ENCODE data around the gene MANEAL.

Gene MANEAL

DNA sequence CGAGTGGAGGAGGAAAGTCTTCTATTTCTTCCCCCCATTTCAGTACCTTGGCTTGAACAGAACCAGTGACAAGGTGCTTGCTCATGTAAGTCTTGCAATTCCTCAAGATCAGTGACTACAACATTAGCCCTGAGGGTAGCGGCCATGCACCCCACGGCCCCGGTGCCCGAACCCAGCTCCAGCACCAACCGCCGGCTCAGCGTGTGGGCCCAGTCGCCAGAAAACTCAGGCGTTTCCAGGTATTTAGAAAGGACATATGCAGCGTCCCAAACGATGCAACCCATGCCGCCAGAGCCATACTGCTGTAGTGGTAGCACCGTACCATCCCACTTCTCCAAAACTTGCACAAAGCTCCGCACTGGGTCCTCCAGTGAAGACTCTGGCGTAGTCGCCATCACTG is 11.2 kb upstream of the MANEAL start:
- no peak for DNase-seq

DNA sequence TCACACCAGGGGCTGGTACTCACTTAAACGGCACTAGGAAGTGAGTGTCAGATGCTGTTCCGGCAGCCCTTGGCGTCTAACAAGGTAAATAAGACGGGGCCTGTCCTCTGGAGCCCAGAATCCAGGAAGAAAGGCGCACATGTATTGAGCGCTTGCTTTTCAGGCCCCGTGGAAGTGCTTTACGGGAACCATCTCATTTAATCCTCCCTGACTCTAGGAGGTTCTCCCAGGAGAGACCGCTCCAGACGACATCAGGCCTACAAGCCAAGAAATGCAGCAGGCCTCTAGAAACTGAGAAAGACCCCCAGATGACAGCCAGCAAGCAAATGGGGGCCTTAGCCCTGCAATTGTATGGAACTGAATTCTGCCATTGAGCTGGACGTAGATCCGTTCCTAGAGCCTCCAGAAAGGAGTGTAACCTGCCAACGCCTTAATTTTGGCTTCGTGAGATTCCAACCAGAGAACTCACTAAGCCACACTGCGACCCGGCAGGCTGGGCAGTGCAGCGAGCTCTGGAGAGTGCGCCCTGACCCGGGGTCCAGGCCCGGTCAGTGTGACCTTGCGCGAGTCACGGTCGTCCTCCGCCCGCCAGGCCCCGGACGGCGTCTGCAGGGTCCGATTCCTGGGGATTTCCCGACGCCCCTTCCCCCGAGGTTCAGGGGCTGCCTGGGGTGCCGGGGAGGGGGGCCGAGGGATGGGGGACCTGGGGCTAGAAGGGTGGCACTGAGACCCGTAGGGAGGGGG is 532 bp upstream of the MANEAL start:
- no peak for DNase-seq

DNA sequence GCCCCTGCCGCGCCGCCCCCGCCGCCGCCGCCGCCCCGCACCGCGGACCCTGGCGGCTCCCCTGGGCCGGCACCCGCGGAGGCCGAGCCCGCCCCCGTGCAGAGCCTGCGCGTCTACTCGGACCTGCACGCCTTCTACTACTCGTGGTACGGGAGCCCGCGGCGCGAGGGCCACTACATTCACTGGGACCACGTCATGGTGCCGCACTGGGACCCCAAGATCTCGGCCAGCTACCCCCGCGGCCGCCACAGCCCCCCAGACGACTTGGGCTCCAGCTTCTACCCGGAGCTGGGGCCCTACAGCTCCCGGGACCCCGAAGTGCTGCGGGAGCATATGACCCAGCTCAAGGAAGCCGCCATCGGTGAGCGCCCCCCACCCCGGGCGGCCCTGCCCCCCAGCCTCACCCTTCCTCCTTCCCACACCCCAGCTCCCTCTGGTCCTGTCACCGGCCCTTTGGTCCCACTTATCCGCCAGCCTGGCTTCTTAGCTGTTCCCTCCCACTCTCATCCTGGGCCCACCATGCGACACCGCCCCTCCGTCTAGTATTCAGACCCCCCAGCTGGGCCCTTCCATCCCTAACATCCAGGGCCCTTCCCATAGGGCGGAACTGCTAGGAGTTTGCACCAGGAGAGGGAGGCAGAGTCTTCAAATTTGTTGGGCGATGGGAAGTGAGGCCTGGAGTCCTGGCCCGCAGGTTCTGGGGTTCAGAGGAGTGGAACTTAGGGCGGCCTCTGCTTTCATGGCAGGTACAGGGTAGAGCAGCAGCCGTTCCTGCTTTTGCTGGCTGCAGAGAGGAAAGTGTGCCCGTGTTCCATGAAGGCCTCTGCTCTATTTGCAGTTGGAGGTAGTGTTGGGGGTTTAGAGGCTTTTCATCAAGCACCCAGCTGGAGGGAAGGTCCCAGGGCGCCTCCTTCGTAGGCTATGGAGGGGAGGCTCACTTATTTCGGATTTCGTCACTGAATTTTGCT is 1.0 kb downstream of the MANEAL start:
- no peak for DNase-seq

DNA sequence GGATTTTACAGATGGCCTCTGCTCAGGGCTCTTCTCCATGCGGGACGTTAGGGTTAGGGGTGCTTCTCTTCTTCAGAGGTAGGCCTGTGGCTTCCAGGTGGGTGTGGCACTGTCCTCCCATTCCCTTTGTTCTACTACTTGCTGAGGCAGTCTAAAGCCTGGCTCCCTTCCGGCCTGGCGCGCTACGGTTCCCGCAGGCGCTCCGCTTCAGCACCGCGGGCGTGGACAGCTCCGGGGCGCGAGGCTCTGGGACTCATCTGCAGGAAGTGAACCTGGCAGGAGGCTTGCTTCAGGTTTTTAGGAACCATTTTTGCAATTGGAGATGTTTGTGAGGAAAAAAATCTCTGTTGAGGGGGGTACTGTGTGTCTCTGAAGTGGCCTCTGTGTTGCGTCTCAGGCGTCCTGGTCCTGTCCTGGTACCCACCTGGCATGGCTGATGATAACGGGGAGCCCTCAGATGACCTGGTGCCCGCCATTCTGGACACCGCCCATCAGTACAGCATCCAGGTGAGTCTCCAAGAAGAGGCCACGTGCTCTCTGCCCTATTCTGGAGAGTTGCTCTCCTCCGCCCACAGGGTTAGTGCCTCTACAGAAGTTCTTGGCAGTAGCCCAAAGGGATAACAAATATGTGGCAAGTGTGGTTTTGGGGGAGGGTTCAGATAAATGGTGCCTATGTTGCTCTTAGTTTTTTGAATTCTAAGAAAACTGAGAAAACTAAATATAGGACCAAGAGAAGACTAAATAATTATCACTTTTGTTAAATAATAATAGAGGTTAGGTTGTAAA is 1.9 kb downstream of the MANEAL start:
- peak; percentile 50 for DNase-seq

DNA sequence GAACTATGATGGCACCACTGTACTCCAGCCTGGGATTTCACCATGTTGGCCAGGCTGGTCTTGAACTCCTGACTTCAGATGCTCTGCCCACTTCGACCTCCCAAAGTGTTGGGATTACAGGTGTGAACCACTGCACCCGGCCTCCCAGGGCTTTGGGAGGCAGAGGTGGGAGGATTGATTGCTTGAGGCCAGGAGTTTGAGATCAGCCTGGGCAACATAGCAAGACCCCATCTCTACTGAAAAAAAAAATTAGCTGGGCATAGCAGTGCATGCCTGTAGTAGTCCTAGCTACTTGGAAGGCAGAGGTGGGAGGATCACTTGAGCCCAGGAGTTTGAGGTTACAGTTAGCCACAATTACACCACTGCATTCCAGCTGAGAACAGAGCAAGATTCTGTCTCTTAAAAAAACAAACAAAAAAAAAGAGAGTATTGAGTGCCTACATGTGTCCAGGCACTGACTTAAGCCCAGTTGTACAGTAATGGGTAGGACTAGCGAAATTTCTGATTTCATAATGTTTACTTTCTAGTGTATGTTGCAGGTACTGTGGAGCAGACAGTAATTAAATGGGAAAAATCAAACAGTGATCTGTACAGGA is 4.2 kb downstream of the MANEAL start:
- DNase-seq, result no peak

DNA sequence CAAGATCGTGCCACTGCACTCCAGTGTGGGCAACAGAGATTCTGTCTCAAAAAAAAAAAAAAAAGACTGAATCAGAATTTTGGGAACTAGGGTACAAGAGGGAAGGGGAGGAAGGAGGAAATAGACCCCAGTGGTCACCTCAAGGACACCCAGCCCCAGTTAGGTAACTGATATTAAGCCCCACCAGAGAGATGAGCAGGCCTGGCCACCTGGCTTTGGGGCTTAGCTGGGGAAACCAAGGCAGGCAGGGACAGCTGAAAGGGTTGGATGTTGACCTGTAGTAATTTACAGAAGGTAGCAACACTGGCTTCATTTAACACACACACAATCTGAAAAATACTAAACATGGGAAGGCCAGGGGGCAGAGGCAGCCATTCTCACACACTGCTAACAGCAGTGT is 8.8 kb downstream of the MANEAL start:
- DNase-seq, result no peak

DNA sequence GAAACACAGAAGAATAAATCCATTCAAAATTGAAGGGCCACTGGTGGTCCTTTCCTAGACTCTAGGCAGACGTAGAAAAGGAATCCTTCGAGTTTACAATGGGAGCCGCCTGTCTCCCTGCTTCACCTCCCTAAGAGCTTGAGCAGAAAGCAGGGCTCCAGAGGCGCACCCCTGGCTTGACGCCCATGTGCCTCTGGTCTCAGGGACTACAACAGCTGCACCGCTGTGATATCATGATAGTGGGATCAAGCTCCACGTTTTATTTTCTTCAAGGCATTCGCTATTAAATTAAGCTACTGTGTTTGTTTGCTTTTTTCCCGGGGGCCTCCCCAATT is 13.5 kb downstream of the MANEAL start:
- DNase-seq, result no peak

DNA sequence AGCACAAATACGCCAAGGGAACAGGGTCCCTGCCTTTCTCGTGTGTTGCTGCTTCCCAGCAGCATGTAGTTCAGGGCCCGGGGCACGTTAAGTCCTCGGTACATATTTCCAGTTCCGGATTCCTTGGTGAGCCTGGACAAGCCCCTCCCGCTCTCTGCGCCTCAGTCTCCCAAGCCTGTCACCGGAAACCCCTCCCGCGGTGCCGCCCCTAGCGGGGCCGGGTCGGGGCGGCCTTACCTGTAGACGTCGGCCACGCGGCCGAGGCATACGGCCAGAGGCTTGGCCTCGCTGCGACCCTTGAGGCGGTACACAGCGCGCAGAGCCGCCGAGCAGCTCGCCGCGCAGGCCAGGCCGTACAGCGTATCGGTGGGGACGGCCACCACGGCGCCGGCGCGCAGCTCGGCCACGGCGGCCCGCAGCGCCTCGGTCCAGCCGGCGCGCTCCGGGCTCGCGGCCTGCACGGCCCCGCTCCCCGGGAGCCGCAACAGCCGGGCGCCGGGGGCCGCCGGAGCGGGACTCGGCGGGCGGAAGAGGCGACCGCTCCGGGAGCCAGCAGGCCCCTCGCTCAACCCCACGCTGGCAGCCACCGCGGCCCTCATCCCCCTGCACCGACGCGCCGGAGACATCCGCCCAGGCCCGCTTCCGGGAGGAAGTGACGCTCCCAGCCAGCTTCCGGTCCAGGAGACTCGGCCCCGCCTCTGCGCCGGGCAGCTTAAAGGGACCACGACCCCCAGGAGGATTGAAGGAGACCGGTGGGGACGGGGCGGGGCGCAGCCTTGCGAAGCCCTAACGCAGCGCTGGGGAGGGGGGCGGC is 14.1 kb downstream of the MANEAL start, which contains the start of the genes C1orf122 and YRDC:
Gene C1orf122, plus strand, starts transcription at position 236 of the 814 bp plus-strand sequence. CDS start 615 bp downstream, outside the sequence.
Gene YRDC, minus strand, starts transcription at position 654 of the 814 bp plus-strand sequence. Its CDS starts 28 bp downstream, at position 626.
- DNase-seq, result peak; percentile 92

DNA sequence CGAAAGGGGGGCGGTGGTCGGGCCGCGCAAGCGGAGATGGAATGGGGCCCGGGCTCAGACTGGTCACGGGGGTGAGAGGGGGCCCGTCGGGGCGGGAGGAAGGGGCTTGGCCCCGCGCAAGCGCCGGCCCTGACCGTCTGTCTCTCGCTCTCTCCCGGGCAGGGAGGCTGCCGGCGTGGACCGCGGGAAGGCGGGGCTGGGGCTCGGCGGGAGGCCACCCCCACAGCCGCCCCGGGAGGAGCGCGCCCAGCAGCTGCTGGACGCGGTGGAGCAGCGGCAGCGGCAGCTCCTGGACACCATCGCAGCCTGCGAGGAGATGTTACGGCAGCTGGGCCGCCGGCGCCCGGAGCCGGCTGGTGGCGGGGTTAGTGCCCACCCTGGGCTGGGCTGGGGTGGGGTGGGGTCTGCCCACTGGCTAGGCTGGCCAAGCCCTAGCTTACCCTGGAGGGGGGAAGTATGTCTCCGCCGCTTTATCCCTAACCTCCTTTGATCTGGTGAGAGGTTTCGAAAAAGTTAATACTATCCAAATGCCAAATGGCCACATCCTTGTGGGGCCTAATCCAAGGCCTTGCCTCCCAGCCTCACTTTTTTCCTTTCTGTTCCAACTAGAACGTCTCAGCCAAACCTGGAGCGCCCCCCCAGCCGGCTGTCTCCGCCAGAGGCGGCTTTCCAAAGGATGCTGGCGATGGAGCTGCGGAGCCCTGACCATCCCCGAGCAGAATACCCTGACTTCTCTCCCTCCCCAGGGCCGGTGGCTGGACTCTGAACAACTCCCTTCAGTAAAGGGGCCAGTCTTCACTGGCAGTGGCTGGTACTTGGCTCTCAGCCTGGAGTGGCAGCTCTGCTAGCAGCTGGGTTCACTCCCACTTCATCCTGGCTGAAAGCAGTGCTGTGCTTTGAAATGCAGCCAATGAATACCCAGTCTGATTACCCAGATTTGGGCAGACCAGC is 15.0 kb downstream of the MANEAL start:
- DNase-seq, result no peak

DNA sequence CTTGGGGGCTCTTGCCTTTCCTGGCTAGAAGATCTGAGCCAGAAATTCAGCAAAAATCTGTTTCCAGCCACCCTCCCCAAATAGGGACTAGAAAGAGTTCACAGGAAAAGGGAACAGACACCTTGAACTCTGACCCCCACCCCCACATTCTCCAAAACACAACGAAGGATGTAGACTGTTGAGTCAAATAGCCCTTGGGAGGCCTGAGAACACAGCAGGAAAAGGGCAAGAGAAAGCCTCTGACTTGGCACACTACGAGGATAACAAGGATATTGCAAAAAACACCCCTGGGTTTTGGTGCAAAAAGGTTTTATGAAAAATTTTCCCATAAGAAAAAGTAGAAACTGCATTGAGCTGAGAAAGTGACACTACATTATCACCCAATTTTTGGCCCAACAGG is 16.3 kb downstream of the MANEAL start:
- no peak for DNase-seq

DNA sequence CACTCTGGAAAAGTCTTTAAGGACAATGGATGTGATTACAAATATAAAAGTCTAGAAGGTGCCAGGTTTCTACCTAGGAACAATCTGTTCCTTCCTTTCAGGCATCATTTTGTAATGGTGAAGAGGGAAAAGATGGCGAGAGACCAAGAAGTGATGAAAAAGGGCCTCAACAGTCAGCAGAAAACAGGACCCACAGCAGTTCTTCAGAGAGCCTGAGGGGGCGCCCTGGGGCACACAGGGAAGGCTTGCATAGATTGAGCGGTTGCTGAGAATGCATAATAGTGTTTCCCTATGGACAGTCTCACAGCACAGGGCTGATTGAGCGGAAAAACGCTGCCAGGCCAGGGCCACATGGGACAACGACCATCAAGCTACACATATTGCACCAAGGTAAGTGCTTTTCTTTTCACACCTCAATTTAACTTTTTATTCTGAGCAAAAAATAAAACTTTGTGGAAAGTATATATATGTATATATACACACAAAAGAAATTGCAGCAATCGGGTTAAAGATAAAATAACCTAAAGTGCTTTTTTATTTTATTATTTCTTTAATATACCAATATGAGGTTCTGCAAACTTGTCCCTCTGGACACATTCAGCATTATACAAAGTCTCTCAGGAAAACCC is 17.5 kb downstream of the MANEAL start:
- DNase-seq, result peak; percentile 68

DNA sequence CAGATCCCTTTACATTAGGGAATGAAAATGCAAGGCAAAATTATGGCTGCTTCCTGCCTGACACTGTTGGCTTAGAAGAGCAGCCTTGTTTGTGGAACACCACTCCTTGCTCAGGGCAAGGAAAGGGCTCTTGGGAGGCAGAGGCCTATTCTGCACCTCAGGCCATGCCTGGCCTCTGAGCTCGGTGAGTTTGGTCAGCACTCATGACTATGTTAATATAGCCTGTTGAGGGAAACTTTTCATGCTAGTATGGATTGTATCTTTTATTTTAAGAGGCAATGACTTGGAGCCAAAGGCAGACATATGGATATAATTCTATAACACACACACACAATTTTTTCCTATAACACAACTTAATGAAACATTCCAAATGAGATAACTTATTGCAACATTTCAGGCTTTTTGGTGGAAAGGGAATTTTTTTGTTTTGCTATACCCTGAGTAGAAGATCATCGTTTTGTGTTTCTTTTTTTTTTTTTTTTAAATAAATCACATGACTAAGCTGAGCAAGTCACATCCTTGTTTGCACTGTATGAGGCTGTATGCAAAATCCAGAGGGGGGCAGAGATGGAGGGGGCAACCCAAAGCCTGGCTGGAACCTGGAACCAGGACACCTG is 20.0 kb downstream of the MANEAL start:
- DNase-seq, result no peak

DNA sequence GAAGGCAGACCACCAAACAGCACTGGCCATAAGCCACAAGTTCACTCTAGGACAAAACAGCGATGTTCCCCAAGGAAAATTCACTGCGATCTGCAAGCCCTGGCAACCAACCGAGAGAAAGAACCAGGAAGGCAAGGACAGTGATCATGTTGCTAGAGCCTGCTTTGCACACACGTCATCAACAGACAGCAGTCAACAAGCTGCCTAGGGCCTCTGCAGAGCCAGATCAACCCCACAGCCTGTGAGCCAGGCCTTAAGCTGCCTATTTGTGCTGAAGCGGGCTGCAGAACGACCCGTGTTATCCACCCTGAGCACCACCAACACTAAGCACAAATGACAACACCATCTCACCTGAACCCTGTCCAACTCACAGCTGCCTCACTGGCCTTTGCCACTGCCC is 20.6 kb downstream of the MANEAL start:
- no peak for DNase-seq

DNA sequence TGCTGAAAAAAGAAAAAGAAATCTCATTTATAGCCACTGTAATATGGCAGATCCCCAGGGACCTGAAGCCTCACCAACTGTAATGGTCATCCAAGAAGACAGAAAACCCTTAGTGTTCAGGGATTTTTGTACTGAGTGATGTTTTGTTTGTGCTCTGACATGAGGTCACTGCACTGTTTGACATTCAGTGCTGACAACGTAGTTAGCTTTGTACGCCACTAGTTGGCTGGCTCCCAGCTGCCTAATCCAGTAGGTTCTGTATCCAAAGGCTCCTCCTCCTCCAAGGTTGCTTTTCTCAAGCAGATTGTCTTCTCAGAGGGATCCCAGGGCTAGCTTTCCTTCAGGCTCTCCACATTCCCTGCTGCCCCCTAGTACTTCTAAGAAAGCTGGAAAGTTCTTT is 23.8 kb downstream of the MANEAL start:
- DNase-seq, result no peak

DNA sequence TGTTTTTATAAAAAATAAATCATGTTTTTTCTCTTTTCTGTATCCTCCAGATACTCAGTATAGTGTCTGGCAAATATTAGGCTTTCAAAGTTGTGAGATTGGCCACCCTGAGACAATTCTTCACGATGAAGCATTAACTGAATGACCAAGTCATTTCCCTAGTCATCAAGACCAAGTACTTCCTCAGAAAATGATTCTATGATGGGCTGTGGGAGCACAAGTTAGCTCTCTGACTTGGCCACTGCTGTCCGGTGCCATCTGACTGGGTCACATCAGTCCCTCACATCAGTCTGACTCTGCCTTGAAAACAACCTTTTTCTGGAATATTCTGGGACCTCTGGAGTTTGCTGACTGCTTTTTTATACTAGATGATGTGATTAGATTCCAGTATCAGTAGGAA is 27.8 kb downstream of the MANEAL start:
- DNase-seq, result no peak

DNA sequence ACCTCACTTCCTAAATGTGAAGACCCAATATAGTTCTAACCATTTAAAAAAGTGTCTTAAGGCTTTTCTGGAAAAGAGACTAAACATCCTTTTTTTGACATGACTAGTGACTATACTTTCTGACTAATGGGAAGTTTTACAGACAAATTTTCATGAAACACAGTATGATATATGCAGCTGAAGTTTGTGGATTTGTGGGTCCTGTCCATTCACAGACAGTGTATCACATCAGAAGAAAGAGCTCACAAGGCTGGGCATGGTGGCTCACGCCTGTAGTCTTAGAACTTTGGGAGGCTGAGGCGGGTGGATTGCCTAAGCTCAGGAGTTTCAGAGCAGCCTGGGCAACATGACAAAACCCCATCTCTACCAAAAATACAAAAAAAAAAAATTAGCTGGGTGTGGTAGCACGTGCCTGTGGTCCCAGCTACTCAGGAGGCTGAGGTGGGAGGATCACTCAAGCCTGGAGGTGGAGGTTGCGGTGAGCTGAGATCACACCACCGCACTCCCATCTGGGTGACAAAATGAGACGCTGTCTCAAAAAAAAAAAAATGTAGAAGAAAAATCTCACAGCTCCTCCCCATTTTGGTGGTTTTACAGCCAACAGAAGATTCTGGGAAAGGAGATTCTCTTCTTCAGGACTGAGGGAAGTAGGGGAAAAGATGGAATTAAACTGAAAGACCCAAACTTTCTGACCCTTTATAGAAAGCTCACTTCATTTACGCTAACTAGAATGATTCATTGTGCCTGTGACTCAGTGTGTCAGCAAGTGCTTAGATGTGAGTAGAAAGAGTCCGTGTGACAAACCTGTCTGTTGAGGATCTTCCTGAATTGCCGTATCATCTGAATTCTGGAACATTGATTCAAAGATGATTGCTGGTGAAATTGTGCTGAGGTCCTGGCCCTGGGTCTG is 29.5 kb downstream of the MANEAL start:
- DNase-seq, result no peak

DNA sequence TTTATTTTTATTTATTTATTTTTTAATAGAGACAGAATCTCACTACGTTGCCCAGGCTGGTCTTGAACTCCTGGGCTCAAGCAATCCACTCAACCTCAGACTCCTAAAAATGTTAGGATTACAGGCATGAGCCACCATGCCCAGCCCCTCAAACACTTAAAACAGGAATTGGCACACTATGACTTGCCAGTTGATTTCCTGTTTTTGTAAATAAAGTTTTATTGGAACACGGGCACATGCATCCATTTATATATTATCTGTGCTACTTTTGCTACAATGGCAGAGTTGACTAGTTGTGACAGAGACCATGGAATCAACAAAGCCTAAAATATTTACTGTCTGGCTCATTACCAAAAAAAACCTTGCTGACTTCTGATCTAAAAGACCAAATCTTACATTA is 30.4 kb downstream of the MANEAL start:
- no peak for DNase-seq

DNA sequence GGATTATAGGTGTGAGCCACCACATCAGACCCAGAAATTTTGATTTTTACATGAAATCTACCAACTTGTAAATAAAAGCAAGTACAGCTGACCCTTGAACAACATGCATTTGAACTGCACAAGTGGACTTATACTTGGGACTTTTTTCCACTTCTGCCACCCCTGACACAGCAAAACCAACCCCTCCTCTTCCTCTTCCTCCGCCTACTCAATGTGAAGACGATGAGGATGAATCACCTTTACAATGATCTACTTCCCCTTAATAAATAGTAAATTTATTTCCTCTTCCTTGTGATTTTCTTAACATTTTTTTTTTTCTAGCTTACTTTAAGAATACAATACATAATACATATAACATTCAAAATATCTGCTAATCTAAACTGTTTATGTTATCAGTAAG is 31.9 kb downstream of the MANEAL start:
- DNase-seq, result no peak
